PC-9 (cell line): ENCODE measurements around the gene BRD3OS. TPM values are rescaled to one million over a fixed set of nuclear protein-coding genes. Genes with fewer than 3 reads are reported as not detected.

Experiments used
- BruUV-seq: library from RNA; stranded (reverse); fragments of 400-500 nt; replicated peaks from 2 replicates; lab custom pipeline; 2021; lab: Mats Ljungman, UMichigan
- CTCF ChIA-PET: fragments of 300-600 bp; sonication (Branson Sonifier 250); formaldehyde crosslinking; loops from one replicate; lab custom pipeline; 2022; ENCODE audit warnings: antibody characterized with exemption; lab: Charles Lee
- POLR2A ChIA-PET: fragments of 300-600 bp; sonication (Branson Sonifier 250); formaldehyde crosslinking; loops from one replicate; lab custom pipeline; 2022; ENCODE audit warnings: antibody characterized with exemption; ENCODE audit not compliant: unreplicated experiment; lab: Charles Lee
- DNase-seq, 2 experiments: peaks; one replicate each; pipeline versions ENCODE4 v3.0.0 to v3.0.0-alpha.2; 2015 to 2022; ENCODE audit warnings: mixed read lengths in 1 of 2
- H2AFZ ChIP-seq: fragments of 200-600 bp; sonication (generic); 2 replicates; pipeline ENCODE4 v1.8.1; 2017; ENCODE audit warnings: antibody characterized with exemption
- H3F3A ChIP-seq: fragments of 200-600 bp; sonication (generic); 2 replicates; pipeline ENCODE4 v1.8.1; 2017; ENCODE audit warnings: antibody characterized with exemption, mild to moderate bottlenecking, low read depth; ENCODE audit not compliant: insufficient read depth
- H3K27ac ChIP-seq: fragments of 200-600 bp; sonication (generic); 2 replicates; pipeline ENCODE4 v1.6.1; 2016; ENCODE audit warnings: mixed run types
- H3K27me3 ChIP-seq: fragments of 200-600 bp; sonication (generic); 2 replicates; pipeline ENCODE4 v1.6.1; 2016; ENCODE audit warnings: low read depth, mixed run types; ENCODE audit not compliant: insufficient read depth
- H3K36me3 ChIP-seq: fragments of 200-600 bp; sonication (generic); 2 replicates; pipeline ENCODE4 v1.6.1; 2016; ENCODE audit warnings: low read depth, mixed run types
- H3K4me1 ChIP-seq: fragments of 200-600 bp; sonication (generic); replicated peaks from 2 replicates; pipeline ENCODE4 v1.6.1; 2016; ENCODE audit warnings: mixed run types; ENCODE audit not compliant: insufficient read depth
- H3K4me2 ChIP-seq: fragments of 200-600 bp; sonication (generic); 2 replicates; pipeline ENCODE4 v1.6.1; 2017; ENCODE audit warnings: mixed run types
- H3K4me3 ChIP-seq: fragments of 200-600 bp; sonication (generic); 2 replicates; pipeline ENCODE4 v1.6.1; 2016; ENCODE audit warnings: mixed run types
- H3K79me2 ChIP-seq: fragments of 200-600 bp; sonication (generic); 2 replicates; pipeline ENCODE4 v1.6.1; 2017; ENCODE audit warnings: low read depth, mixed run types
- H3K9me2 ChIP-seq: fragments of 200-600 bp; sonication (generic); 2 replicates; pipeline ENCODE4 v1.8.1; 2017; ENCODE audit warnings: mild to moderate bottlenecking; ENCODE audit not compliant: insufficient read depth
- H3K9me3 ChIP-seq: fragments of 200-600 bp; sonication (generic); 2 replicates; pipeline ENCODE4 v1.8.1; 2016; ENCODE audit warnings: low read depth; ENCODE audit not compliant: insufficient read depth
- H4K20me1 ChIP-seq: fragments of 200-600 bp; sonication (generic); 2 replicates; pipeline ENCODE4 v1.8.1; 2017; ENCODE audit not compliant: insufficient read depth
- CTCF ChIP-seq: fragments of 200-600 bp; sonication (generic); conservative IDR thresholded peaks from 2 replicates; pipeline ENCODE4 v1.6.1; 2017; ENCODE audit warnings: mixed run types, antibody characterized with exemption, mild to moderate bottlenecking, moderate library complexity
- EZH2 ChIP-seq: fragments of 200-600 bp; sonication (generic); IDR thresholded peaks from 2 replicates; pipeline ENCODE4 v1.8.0; 2017; ENCODE audit warnings: antibody characterized with exemption, low read depth
- intact Hi-C: fragments of 100-400 bp; cut with micrococcal nuclease; formaldehyde crosslinking; loops from one replicate; pipeline ENCODE4 v1.10.0; 2022; ENCODE audit not compliant: unreplicated experiment
- total RNA-seq: library from RNA; stranded (reverse); gene quantifications from 2 replicates; pipeline ENCODE4 v1.2.3, GENCODE V29; 2021

BRD3OS gene
- total RNA-seq, 1 experiment from 2014 or later = 26.2 TPM

GRCh38 chr9:134004881-134005280, 20.4 kb upstream of the BRD3OS start:
- Histone ChIP-seq H3K36me3 (no peaks in the 10 kb centered on the region), H4K20me1 (no peaks in the 10 kb centered on the region), H3K79me2 (no peaks in the 10 kb centered on the region), H3K9me3 (no peaks in the 10 kb centered on the region), H3K27ac (no peak overlapping the region), H3K27me3 (peaks cover 3% of the 10 kb centered on the region; the same call in 1 of the 2 replicates), H3K9me2 (no peaks in the 10 kb centered on the region), H2AFZ (no peak overlapping the region), H3F3A (no peaks in the 10 kb centered on the region), H3K4me3 (no peak overlapping the region), H3K4me2 (no peak overlapping the region), H3K4me1 (no peaks in the 10 kb centered on the region)
- DNase-seq = no peak
- intact Hi-C loops = no loop called here
- ChIA-PET POLR2A (no interaction called here), CTCF (interaction anchor here (1.2 kb wide), 1 partner anchor 223 kb away, joined by 6 read pairs; no protein-coding TSS in a partner anchor)
- no TSS peak for BruUV-seq
- TF ChIP-seq CTCF = no peak
- no peak for TF ChIP-seq EZH2

- no peak for DNase-seq
- Histone ChIP-seq H3K79me2 (no peaks in the 10 kb centered on the region), H3K27ac (no peak overlapping the region), H3F3A (no peaks in the 10 kb centered on the region), H4K20me1 (no peaks in the 10 kb centered on the region), H3K4me1 (no peaks in the 10 kb centered on the region), H3K4me2 (no peak overlapping the region), H3K9me2 (no peaks in the 10 kb centered on the region), H2AFZ (no peak overlapping the region), H3K4me3 (no peak overlapping the region), H3K9me3 (no peaks in the 10 kb centered on the region), H3K27me3 (peaks cover 3% of the 10 kb centered on the region; the same call in 1 of the 2 replicates), H3K36me3 (no peaks in the 10 kb centered on the region)
- POLR2A ChIA-PET = no interaction called here
- no peak for TF ChIP-seq CTCF
- no peak for TF ChIP-seq EZH2
- intact Hi-C loops = no loop called here
- no TSS peak for BruUV-seq
- CTCF ChIA-PET = interaction anchor here (1.2 kb wide), 1 partner anchor 223 kb away, joined by 6 read pairs; no protein-coding TSS in a partner anchor
These were observed 19.9 kb upstream of the BRD3OS start for GRCh38 chr9:134005381-134005780.

- ChIA-PET CTCF (no interaction called here), POLR2A (interaction anchor here (0.7 kb wide), 1 partner anchor 18 kb away, joined by 5 read pairs; the partner anchor contains the start of gene BRD3OS)
- Histone ChIP-seq H4K20me1 (no peaks in the 10 kb centered on the region), H3K9me3 (no peaks in the 10 kb centered on the region), H3F3A (no peaks in the 10 kb centered on the region), H3K36me3 (no peaks in the 10 kb centered on the region), H3K4me2 (no peak overlapping the region), H3K79me2 (no peaks in the 10 kb centered on the region), H3K4me1 (no peaks in the 10 kb centered on the region), H3K27me3 (peaks cover 3% of the 10 kb centered on the region; the same call in 1 of the 2 replicates), H3K27ac (no peak overlapping the region), H3K4me3 (no peak overlapping the region), H2AFZ (no peak overlapping the region), H3K9me2 (no peaks in the 10 kb centered on the region)
- TF ChIP-seq EZH2 (no peak), CTCF (no peak)
- DNase-seq = no peak
- intact Hi-C loops = no loop called here
- no TSS peak for BruUV-seq
These were observed 18.1 kb upstream of the BRD3OS start for GRCh38 chr9:134007150-134007549.
